Measurements from ENCODE around the gene ALDH1L1.

ALDH1L1 gene

DNA sequence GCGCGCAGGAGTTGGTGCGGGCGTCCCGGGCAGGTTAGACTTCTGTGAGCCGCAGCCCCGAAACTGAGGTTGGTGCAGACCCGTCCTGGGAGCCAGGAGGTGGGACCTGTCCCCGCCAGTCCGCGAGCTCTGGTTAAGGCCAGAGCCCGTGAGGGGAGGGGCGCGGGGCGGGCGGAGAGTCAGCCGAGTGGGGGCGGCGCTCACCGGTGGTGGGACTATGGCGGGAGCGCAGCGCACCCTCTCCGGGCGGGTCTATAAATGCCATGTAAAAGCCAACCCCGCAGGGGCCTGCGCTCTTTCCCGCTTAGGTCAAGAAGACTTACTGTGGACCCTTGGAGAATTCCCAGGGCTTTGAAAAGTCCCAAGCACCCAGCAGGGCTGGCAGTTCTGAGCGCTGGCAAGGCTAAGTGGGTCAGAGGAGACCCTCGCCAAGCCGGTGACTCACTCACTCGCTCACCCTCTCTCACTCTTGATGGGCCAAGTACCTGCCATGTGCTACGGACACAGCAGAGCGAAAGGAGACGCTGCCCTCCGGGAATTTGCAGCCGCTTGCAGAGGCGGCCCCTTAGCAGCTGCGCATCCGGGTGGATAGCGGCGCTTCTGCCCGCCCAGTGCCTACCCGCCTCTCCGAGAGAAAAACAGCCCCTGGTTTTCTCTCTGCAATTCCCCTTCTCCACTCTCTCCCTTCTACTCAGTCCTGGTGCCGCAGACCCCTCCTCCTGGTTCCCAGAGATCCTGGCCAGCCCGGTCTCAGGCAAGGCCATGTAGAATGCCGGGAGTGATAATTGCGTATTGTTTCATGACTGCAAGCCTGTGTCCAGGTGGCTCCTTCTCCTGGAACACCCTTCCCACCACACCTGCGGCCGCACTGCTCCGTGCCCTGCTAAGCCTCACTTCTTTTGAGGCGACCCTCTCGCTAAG, at the start of gene ALDH1L1:
Gene ALDH1L1 (minus strand): TSS at position 110 of the 921 bp plus-strand sequence. CDS start 19,607 bp downstream, outside the sequence.
- DNase-seq (ENCODE audit: low read depth): peak; percentile 47

DNA sequence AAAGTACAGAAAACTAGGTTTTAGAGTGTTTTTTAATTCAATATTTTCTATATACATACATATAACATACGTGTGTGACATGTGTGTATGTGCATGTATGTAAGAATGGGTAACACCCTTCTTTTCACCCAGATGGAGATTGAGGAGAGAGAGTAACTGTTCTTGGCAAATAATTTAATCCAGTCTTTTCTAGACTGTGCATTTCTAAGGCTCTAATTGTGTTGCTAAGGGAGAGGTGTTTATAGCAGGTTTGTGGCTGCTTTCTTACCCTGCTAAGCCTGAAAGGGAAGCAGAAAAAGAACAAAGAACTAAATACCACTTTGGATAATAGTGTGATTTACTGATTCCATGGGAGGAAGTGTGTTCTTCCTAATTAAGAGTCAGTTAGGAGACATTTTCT, 46.0 kb upstream of the ALDH1L1 start:
- DNase-seq (ENCODE audit: low read depth): no peak

DNA sequence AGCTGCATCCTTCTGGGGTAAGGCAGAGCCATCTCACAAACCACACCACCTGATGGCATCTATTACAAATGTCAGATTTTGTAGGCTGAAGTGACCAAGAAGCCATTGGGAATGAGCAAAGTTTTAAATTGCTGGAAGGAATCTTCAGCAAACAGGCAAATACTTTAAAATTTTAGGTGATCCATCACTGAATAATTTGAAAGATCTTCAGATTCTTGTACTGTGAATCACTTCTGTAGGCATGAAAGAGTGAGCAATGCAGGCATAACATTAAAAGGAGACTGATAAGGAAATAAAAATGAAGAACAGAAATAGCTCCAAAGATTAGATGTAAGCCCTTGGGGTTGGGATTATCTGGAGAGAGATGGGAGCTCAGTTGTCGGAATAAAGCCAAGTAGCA, 36.0 kb upstream of the ALDH1L1 start:
- peak; percentile 81 for DNase-seq (ENCODE audit: low read depth)

DNA sequence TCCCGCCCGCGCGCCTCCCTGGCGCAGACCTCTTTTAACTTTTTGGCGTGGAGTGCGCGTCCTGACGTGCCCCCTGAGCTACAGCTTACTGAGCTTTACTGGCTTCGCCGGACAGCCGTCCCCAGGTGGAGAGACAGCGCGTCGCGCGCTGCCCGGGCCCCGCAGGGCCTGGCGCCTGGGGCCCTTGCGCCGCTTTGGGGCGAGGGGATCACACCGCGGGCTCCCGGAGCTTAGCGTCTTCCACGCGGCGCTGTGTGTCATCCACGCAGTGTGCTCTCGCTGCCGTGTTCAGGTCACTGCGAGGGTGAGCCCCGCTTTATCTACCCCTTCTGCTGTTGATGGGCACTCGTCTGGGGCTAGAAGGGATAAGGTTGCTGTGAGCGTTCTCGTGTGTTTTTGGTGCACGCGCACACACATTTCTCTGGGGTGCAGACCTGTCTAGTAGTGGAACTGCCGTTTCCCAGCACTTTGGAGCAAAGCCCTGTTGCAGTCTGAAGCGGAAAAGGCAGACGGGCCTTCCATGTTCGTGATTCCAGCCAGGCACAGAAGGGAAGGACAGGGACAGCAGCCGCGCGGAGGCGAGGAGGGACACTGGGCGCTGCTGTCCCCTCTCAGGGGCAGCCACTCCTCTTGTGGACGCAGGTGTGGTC, 33.1 kb upstream of the ALDH1L1 start:
- DNase-seq (ENCODE audit: low read depth): no peak

GRCh38 chr3:126212620-126213378, 32.4 kb upstream of the ALDH1L1 start:
- DNase-seq (ENCODE audit: low read depth): peak; percentile 47

GRCh38 chr3:126212250-126212619, 31.8 kb upstream of the ALDH1L1 start:
- DNase-seq (ENCODE audit: low read depth): no peak

GRCh38 chr3:126211569-126211968, 31.2 kb upstream of the ALDH1L1 start:
- DNase-seq (ENCODE audit: low read depth): peak; percentile 21

- DNase-seq (ENCODE audit: low read depth): no peak
These were observed 30.2 kb upstream of the ALDH1L1 start for GRCh38 chr3:126210606-126211005.

- DNase-seq (ENCODE audit: low read depth): no peak
These were observed 29.4 kb upstream of the ALDH1L1 start for GRCh38 chr3:126209741-126210140.

GRCh38 chr3:126208606-126209256, 28.3 kb upstream of the ALDH1L1 start:
- peak; percentile 99 for DNase-seq (ENCODE audit: low read depth)

GRCh38 chr3:126208182-126208581, 27.8 kb upstream of the ALDH1L1 start:
- DNase-seq (ENCODE audit: low read depth): peak; percentile 78

- DNase-seq (ENCODE audit: low read depth): peak; percentile 20
These were observed 26.8 kb upstream of the ALDH1L1 start for GRCh38 chr3:126207166-126207565.

DNA sequence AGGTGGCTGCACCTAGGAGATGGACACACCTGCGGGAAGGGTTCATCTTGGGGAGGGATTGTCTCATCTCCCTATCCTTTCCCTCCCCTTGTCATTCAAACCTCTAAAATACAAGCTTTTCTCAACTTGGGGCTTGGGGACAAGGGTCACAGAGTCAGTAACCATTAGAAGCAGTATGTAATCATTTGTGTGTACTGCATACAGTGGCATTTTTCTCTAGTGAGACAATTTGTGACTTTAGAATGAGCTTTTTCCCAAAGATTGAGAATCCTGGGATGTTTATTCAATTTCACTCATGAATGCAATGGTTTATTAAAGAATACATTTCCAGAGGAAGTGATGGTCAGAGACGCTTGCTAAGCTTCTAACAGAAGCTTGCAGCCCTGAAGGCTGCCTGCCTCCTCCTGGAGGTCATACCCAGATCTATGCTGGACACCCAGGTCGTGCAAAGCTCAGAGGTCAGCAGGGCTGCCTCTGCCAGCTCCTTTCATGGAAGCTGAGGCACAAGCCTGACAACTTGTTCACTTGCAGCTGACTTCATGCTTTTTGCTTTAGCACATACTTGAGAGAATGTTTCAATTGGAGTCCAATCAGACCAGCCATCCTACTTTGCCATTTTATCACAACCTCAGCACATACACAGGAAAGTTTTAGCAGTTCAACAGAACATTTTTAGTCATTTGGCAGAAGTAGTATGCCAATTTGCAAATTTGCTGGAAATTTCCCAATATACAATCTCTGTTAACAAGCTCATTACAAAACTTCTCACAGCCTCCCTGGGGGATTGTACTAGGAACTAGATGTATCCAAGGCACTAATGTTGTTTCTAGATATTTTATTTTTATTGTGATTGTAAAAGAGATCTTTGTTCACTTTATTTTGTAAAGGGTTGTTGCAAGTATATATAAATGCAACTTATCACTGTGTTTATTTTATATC, 25.6 kb upstream of the ALDH1L1 start:
- peak; percentile 70 for DNase-seq (ENCODE audit: low read depth)

GRCh38 chr3:126202680-126203079, 22.3 kb upstream of the ALDH1L1 start:
- no peak for DNase-seq (ENCODE audit: low read depth)

DNA sequence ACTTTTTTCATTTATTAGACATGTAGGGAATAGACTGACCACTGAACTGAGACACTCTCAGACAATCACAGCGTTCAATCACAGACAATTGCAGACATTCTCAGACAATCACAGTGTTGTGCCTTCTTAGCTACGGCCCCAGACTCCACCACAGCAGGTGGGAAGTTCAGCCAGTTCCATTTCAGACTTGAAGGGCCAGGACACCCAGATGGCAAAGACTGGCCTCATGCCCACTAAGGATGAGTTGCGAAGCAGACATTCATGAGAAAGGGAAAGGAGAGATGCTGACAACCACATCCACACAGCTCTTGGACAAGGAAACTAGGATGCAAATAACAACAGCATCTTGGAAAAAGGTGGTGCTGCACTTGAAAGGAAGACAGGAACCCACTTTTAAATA, 21.9 kb upstream of the ALDH1L1 start:
- DNase-seq (ENCODE audit: low read depth): peak; percentile 46

- DNase-seq (ENCODE audit: low read depth): peak; percentile 85
These were observed 20.8 kb upstream of the ALDH1L1 start for GRCh38 chr3:126201168-126201567.

DNA sequence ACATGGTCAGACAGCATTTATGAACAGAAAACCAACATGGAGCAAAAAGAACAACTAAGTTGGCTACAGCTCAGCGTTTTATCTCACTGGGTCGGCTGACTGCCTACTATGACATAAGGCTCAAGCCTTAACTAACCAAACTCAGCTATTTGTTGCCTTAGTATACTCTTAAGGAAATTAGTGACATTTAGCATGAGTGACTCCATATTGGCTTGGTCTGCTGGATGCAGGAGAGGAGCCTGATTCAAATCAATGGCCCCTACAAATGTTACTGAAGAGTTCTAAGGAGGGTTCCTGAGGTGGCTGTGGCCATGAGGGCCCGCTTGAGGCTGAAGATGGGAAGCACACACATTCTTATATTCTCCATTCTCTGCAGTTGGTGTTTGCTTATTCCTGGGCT, 20.1 kb upstream of the ALDH1L1 start:
- no peak for DNase-seq (ENCODE audit: low read depth)

GRCh38 chr3:126199256-126199655, 18.9 kb upstream of the ALDH1L1 start:
- DNase-seq (ENCODE audit: low read depth): no peak

GRCh38 chr3:126197854-126198584, 17.6 kb upstream of the ALDH1L1 start:
- DNase-seq (ENCODE audit: low read depth): peak; percentile 74

DNA sequence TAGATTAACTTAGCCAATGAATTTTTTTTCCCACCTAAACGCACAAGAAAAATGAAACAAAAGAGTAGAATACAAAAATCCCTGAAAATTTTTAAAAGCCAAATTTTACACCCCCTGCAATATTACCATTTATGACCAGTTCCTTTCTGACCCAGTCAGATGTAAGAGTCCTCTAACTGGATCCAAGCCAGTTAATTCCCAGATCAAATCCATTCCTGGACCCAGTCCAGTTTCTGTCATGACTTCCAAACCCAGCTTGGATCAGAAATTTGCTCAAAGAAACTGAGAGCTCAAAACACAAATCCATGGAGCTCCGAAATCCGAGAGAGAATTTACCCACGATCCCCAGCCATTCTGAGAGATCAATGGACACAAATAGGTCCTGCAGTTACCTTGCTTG, 17.0 kb upstream of the ALDH1L1 start:
- DNase-seq (ENCODE audit: low read depth): no peak
